KOPT-K1 (cell line): ENCODE data around the gene RASL10A.
A peak's percentile ranks its signal among the peaks of the same experiment; 100 is the strongest.

Source experiments
- H3K27ac ChIP-seq: fragments of 200-600 bp; sonication (generic); 2 replicates; pipeline ENCODE4 v1.5.1; 2016; ENCODE audit warnings: antibody characterized with exemption, mild to moderate bottlenecking, low read depth, low read length; ENCODE audit not compliant: poor library complexity, severe bottlenecking
- H3K36me3 ChIP-seq: fragments of 200-600 bp; sonication (generic); 2 replicates; pipeline ENCODE4 v1.5.1; 2017; ENCODE audit warnings: antibody characterized with exemption, mild to moderate bottlenecking, low read length, moderate library complexity; ENCODE audit not compliant: insufficient read depth
- H3K9me3 ChIP-seq: fragments of 200-600 bp; sonication (generic); 2 replicates; pipeline ENCODE4 v1.5.1; 2017; ENCODE audit warnings: antibody characterized with exemption, low read length, mild to moderate bottlenecking; ENCODE audit not compliant: insufficient read depth, poor library complexity, severe bottlenecking

RASL10A gene

GRCh38 chr22:29288837-29289236 lies 26.7 kb downstream of the RASL10A start:
- H3K27ac ChIP-seq: no peak overlapping the region
- no peaks in the 10 kb centered on the region for H3K9me3 ChIP-seq
- peaks cover 100% of the 10 kb centered on the region for H3K36me3 ChIP-seq

DNA sequence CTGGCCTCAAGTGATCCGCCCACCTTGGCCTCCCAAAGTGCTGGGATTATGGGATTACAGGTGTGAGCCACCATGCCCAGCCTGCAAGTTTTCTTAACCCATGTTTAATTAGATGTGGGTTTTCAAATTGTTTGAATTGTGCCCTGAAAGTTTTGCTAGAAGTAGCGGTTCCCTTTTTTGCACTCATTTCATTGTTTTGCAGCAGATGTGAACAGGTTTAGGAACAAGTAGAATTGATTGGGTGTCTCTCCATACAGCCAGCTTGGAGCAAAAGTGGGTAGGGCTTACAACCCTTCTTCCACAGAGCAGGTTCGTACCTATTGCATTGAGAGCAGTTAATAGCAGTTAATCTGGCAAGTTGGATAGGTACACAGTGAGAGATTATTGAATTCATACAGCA lies 31.3 kb downstream of the RASL10A start:
- no peak overlapping the region for H3K27ac ChIP-seq
- peaks cover 100% of the 10 kb centered on the region for H3K36me3 ChIP-seq
- H3K9me3 ChIP-seq: no peaks in the 10 kb centered on the region

- no peak overlapping the region for H3K27ac ChIP-seq
- H3K36me3 ChIP-seq: peaks cover 100% of the 10 kb centered on the region
Measured at GRCh38 chr22:29277927-29278326, 37.6 kb downstream of the RASL10A start.

DNA sequence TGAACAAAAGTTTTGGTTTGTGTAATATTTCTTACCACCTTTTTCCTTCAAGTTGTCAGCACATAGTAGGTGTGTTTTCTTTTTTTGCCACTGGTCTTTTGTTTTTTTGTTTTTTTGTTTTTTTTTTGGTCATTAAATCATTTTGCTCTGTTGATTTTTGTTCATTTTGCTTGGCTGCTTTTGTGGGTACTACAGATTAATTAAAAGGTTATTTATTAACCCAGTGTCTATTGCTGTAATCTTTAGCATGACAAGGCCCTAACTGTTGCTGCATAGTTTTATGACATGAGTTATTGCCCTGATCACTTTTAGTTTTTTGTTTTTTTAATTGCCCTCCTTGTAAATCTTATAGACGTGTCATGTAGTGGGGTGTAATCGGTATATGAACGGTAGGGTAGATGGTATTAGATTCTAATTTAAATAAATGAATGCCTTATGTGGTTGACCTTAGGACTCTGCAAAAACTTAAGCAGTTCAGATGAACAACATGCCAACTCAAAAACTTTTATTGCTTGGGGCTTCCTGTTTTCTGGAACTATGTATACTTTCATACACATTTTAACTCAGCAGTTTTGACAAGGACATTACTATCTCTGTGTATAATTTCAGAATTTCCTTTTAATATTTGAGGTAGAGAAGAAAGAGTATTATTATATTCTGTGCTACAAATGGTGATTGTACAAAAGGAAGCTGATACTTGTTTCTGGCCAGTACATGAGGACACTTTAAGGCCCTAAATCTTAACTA lies 39.5 kb downstream of the RASL10A start:
- no peaks in the 10 kb centered on the region for H3K9me3 ChIP-seq
- H3K27ac ChIP-seq: no peak overlapping the region
- H3K36me3 ChIP-seq: peaks cover 100% of the 10 kb centered on the region

More at GRCh38 chr22:29277927-29278326, 37.6 kb downstream of the RASL10A start:
- H3K9me3 ChIP-seq: no peaks in the 10 kb centered on the region

- Histone ChIP-seq H3K27ac (no peak overlapping the region), H3K9me3 (no peaks in the 10 kb centered on the region), H3K36me3 (peaks cover 100% of the 10 kb centered on the region)
Measured at GRCh38 chr22:29275167-29275566, 40.3 kb downstream of the RASL10A start.

- H3K27ac ChIP-seq: no peak overlapping the region
- peaks cover 85% of the 10 kb centered on the region for H3K36me3 ChIP-seq
- H3K9me3 ChIP-seq: no peaks in the 10 kb centered on the region
Measured at GRCh38 chr22:29272624-29273023, 42.9 kb downstream of the RASL10A start.

DNA sequence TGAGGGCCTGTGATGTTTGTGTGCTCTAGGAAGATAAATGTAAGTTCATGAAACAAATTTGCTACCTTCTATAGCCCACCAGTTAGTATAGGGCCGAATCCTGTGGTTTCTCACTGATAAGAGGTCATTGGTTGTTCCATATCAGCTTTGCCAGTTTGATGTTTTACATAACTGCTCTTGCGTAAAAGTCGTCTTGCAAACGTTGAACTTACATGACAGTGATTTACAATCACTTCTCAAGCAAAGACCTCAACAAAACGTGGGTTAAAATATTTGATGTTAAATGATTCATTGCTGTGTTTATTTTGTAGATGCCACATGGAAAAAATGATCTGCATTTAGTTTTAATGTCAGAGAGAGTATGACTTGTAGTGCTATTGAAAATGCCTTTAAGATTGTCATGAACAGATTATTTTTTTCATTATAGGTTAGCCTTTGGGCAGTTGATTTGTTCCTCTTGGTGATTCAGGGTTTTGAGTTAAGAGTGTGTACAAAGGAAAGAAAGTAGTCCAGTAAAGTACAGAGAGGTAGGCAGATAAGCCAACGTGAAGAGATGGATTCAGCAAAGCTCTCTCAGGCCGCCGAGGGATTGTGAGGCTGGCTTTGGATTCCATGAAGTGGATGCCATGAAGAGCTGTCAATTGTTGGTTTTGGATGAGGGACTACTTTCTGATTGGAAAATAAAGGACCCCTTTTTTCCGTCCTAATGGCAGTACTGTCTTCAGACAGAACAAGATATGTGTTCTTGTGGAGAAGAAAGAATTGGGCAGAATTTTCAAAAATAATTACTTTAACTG lies 44.8 kb downstream of the RASL10A start:
- peak overlapping the region; percentile 98 for H3K27ac ChIP-seq
- peaks cover 72% of the 10 kb centered on the region for H3K36me3 ChIP-seq
- no peaks in the 10 kb centered on the region for H3K9me3 ChIP-seq

DNA sequence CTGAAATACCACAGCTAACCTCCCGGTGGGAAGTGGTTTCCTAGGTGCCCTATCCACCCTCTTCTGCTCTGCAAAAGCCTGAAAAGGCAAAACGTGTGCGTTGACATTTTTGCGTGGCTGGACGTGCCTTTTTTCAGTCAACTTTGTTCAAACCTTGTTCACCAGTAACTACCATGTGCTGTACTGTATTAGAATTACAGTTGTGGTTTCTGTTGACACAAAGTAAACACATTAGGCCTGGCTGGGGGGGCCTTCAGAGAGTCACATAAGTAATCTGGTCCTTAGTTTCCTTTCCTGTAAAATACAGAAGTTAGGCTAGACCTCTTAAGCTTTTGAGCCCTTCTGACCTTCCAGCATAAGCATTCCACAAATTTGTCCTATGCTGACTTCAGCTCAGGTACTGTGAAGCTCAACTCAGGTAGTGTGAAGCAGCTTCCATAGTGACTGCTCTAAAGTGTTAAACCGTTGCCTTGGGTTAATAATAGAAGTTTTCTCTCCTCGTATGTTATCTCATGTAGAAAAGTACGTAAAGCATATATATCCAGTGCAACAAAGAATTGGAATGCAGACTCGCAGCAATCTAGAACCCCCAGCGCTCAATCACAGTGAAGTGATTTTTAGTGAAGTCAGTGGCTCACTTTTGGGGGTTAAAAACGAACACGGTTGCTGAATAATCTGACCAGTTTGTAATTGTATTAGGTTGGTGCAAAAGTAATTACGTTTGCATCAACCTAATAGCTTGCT lies 45.6 kb downstream of the RASL10A start:
- peak overlapping the region; percentile 98 for H3K27ac ChIP-seq
- no peaks in the 10 kb centered on the region for H3K9me3 ChIP-seq
- H3K36me3 ChIP-seq: peaks cover 72% of the 10 kb centered on the region

GRCh38 chr22:29269230-29269604 lies 46.3 kb downstream of the RASL10A start:
- Histone ChIP-seq H3K27ac (peak overlapping the region; percentile 98), H3K9me3 (no peaks in the 10 kb centered on the region), H3K36me3 (peaks cover 70% of the 10 kb centered on the region)

- peaks cover 70% of the 10 kb centered on the region for H3K36me3 ChIP-seq
- peak overlapping the region; percentile 98 for H3K27ac ChIP-seq
- no peaks in the 10 kb centered on the region for H3K9me3 ChIP-seq
Measured at GRCh38 chr22:29268511-29269229, 46.8 kb downstream of the RASL10A start.

DNA sequence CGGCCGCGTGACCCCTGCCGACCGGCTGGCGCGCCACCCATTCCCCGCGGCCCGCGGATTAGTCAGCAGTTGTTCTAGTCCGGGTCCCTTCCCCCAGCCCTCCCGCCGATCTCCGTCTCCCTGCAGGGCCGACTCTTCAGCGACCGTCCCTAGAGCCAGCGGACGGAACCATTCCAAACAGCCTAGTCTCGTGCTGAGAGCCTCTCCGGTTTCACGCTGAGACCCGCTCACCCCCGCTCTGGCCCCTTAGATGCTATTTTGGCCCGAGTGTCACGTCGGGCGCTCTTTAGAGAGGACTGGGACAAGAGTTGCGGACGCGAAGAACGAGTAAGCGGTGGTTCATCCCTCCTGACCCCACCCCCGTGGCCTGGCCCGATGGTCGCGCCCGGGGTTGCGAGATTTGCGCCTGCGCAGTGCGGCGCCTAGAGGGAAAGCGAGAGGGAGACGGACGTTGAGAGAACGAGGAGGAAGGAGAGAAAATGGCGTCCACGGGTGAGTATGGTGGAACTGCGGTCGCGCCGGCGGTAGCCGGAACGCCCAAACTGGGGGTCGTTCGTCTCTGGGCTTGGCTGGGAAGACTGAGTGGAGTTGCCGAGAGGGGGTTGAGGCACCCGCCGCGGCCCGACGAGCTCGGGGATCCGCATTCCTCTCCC lies 47.5 kb downstream of the RASL10A start, which contains the start of the genes EWSR1 and RHBDD3:
EWSR1 (plus strand) TSS at position 411 of the 653 bp plus-strand sequence; CDS start at position 480, 69 bp downstream.
RHBDD3 (minus strand) TSS at position 124 of the 653 bp plus-strand sequence. CDS start 2,355 bp downstream, outside the sequence.
- Histone ChIP-seq H3K36me3 (peaks cover 67% of the 10 kb centered on the region), H3K9me3 (no peaks in the 10 kb centered on the region), H3K27ac (peak within 1 kb of the TSS; percentile 98)

DNA sequence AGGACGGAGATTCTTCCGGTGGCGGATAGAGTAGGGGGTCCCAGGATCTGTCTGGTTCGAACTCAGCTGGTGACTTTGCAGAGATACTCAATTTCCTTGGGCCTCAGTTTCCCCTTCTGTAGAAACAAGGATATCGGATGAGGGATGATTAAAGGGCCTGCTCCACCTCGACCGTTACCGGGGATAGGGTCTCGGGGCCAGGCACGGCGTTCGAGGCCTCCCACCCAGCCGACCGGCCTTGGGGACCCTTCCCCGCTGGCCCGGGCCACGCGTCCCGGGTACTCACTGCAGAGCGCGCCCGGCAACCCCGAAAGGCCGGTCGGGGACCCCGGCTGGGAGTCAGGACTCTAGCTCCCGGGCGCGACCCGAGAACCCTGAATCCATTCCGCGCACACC lies 48.0 kb downstream of the RASL10A start:
- Histone ChIP-seq H3K9me3 (no peaks in the 10 kb centered on the region), H3K36me3 (peaks cover 62% of the 10 kb centered on the region)

DNA sequence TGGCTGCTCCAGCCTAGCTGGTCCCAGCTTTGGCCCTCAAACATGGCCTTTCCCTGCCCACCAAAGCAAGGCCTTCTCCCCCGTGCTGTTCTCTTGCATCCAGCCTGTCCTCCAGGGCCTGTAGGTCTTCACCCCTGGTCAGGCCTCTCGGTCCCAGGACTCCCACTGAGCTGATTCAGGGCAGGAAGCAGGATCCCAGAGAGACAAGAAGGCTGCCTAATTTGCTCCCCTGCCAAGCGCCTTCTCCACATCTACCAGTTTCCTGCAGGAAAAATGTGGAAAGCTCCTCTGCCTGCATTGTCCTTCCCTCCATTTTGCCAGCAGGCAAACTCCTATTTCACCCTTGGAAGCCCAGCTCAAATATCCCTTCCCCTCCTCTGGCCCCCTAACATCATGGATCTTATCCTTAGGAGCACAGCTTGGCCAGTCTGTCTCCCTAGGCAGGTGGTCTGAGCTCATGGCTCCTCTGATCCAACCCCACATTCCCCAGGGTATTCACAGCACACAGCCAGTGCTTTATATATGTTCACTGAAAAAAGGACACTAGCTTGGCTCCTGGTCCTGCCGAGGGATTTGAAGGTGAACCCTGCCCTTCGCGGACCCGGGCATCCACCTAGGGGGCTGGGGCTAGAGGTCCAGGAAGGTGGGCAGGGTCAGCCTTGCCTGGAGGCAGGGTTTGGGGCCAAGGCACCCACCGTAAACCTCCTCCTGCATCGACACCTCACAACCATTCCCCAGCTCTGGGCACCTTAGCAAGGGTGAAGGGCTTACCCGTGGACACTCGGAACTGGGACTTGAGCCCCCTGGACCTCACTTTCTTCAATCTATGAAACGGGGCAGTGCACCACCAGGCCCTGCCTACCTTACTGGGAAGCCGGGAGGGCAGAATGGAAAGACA lies 48.7 kb downstream of the RASL10A start:
- H3K36me3 ChIP-seq: peaks cover 55% of the 10 kb centered on the region
- peak overlapping the region; percentile 98 for H3K27ac ChIP-seq
- H3K9me3 ChIP-seq: no peaks in the 10 kb centered on the region

More for the DNA sequence above, 48.0 kb downstream of the RASL10A start:
- H3K27ac ChIP-seq: peak overlapping the region; percentile 98
